SKM-1 treated with dmso at 0.1 percent for 144 hours (cell line): Measurements from ENCODE around the gene DBNDD2.

Experiments
- DNase-seq: peaks from one replicate; lab custom pipeline; 2025; ENCODE audit not compliant: unreplicated experiment; lab: John Stamatoyannopoulos, UW

DBNDD2 gene

GRCh38 chr20:45407783-45408645 lies at the start of gene DBNDD2:
Gene DBNDD2 (plus strand): TSS chr20:45408289. CDS start chr20:45408468, 179 bp downstream.
- no peak for DNase-seq

- DNase-seq = no peak
Measured at GRCh38 chr20:45359069-45359405, 49.1 kb upstream of the DBNDD2 start.

- no peak for DNase-seq
Measured at GRCh38 chr20:45359406-45360148, 48.5 kb upstream of the DBNDD2 start.

GRCh38 chr20:45361793-45362192 lies 46.3 kb upstream of the DBNDD2 start:
- DNase-seq = no peak

GRCh38 chr20:45362804-45363610 lies 45.1 kb upstream of the DBNDD2 start, which contains the start of gene SYS1:
Gene SYS1 (plus strand): TSS chr20:45363156. CDS start chr20:45363532, 376 bp downstream.
- DNase-seq = peak; percentile 97

- no peak for DNase-seq
Measured at GRCh38 chr20:45363611-45364492, 44.2 kb upstream of the DBNDD2 start.

GRCh38 chr20:45365444-45365970 lies 42.6 kb upstream of the DBNDD2 start:
- DNase-seq = no peak

GRCh38 chr20:45366192-45366591 lies 41.9 kb upstream of the DBNDD2 start:
- DNase-seq = no peak

GRCh38 chr20:45366631-45367030 lies 41.5 kb upstream of the DBNDD2 start:
- DNase-seq = no peak

GRCh38 chr20:45367126-45367525 lies 41.0 kb upstream of the DBNDD2 start:
- no peak for DNase-seq

- peak; percentile 91 for DNase-seq
Measured at GRCh38 chr20:45368221-45368980, 39.7 kb upstream of the DBNDD2 start.

- no peak for DNase-seq
Measured at GRCh38 chr20:45370571-45371160, 37.4 kb upstream of the DBNDD2 start.

GRCh38 chr20:45372241-45372640 lies 35.8 kb upstream of the DBNDD2 start:
- no peak for DNase-seq

GRCh38 chr20:45372646-45373352 lies 35.3 kb upstream of the DBNDD2 start:
- no peak for DNase-seq

- peak; percentile 71 for DNase-seq
Measured at GRCh38 chr20:45373353-45374100, 34.6 kb upstream of the DBNDD2 start.

GRCh38 chr20:45374101-45374467 lies 34.0 kb upstream of the DBNDD2 start:
- no peak for DNase-seq

- no peak for DNase-seq
Measured at GRCh38 chr20:45374966-45375365, 33.1 kb upstream of the DBNDD2 start.

- DNase-seq = no peak
Measured at GRCh38 chr20:45377269-45377668, 30.8 kb upstream of the DBNDD2 start.
